ENCODE measurements around the gene MTF2.
"Not testable (repeated sequence)": the region's sequence is repeated elsewhere in the genome, so short reads cannot be mapped to it uniquely, and the experiment has no call there.

The MTF2 gene

DNA sequence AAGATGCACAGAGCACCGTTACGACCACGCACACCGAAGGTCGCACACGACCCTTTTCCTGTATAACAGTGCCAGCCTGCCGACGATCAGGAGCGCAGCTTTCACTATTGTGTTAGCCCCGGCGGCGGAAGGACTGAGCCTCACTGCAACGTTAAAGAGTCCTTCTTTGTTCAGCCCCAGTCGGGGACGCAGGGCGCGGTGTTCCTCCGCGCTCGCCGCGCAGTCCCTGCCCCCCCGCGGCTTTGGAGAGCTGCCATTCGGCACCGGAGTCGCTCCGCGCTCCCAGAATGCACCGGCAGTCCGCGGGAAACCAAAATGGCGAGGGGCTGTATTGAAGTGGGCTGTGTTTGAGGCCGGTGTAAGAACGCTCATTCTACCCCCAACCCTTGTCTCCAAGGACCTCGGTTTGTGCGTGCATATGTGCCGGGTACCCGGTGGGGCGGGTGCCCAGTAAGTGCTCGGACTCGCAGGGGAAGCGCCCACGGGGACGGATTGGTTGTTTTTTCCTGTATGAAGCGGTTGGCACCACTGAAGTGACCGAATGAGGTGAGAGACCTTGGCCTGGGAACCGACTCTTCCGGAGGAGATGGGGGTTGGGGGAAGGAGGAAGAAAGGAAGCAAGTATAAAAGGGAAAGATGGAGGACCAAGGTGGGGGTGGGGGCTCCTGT, at the start of gene MTF2:
MTF2 (plus strand) TSS at position 298 of the 669 bp plus-strand sequence; CDS start at position 542, 244 bp downstream.
- peak in 1 of 2 experiments; percentile 72 for DNase-seq

DNA sequence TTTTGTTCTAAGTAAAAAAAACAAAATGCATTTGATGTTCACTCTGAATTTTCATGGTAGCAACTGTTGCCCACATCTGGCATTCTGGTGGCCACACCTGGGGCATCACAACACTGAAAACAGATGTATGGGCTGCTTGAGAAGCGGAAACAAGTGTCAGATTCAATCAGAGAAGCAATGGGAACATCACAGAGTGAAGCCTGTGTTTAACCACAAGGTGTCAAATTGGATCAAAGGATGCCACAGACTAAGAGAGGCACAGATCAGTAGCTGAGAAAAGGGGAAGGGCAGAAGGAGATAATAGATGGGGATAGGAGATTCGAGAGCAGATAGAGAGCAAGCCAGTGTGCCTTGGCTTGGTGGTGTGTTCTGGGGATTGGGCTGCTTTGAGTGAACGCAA, 49.8 kb upstream of the MTF2 start:
- DNase-seq: no peak

DNA sequence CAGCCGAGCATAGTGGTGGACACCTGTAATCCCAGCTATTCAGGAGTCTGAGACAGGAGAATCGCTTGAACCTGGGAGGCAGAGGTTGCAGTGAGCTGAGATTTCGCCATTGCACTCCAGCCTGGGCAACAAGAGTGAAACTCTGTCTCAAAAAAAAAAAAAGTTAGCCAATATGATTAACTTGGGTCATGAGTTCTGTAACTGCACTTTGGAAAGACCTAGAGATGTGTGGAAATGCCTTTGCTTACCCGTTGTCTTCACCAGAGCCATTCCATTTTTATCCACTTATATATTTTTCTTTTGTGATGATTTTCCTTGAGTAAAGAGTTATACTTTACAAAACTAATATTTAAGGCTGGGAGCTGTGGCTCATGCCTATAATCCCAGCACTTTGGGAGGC, 48.9 kb upstream of the MTF2 start:
- not testable (repeated sequence) for DNase-seq

- no peak for DNase-seq
These were observed 47.4 kb upstream of the MTF2 start for GRCh38 chr1:93031711-93032110.

DNA sequence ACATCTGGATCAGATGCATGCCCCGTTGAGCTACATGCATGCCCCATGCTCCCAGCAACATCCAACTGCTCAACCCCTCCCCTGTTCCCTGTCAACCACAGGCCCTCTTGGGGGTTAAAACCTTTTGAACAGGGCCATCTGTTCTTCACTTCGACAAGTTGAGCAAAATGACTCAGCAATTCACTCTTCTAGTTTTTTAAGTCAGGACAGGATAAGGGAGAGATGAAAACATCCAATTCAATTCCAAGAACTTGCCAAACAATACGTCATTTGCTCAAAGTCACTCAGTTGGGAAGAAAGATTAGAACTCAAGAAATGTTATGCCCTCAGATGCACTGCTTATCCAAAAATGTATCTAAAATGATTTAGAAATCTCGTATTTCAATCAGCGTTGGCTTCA, 46.1 kb upstream of the MTF2 start:
- DNase-seq: no peak

GRCh38 chr1:93033785-93034184, 45.3 kb upstream of the MTF2 start:
- DNase-seq: no peak

- DNase-seq: no peak
These were observed 44.7 kb upstream of the MTF2 start for GRCh38 chr1:93034397-93034796.

DNA sequence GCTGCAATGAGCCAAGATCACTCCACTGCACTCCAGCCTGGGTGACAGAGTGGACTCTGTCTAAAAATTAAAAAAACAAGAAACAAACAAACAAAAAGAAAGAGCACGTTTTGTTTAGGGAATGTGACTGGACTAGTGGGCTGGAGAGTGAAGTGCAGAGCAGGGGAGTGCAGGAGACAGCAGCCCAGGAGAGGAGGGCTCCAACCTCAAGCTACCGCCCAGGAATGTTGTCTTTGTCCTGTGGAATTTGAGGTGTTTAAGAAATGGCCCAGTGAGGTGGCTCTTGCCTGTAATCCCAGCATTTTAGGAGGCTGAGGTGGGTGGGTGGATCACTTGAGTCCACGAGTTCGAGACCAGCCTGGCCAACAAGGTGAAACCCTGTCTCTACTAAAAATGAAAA, 42.4 kb upstream of the MTF2 start:
- DNase-seq: no peak

DNA sequence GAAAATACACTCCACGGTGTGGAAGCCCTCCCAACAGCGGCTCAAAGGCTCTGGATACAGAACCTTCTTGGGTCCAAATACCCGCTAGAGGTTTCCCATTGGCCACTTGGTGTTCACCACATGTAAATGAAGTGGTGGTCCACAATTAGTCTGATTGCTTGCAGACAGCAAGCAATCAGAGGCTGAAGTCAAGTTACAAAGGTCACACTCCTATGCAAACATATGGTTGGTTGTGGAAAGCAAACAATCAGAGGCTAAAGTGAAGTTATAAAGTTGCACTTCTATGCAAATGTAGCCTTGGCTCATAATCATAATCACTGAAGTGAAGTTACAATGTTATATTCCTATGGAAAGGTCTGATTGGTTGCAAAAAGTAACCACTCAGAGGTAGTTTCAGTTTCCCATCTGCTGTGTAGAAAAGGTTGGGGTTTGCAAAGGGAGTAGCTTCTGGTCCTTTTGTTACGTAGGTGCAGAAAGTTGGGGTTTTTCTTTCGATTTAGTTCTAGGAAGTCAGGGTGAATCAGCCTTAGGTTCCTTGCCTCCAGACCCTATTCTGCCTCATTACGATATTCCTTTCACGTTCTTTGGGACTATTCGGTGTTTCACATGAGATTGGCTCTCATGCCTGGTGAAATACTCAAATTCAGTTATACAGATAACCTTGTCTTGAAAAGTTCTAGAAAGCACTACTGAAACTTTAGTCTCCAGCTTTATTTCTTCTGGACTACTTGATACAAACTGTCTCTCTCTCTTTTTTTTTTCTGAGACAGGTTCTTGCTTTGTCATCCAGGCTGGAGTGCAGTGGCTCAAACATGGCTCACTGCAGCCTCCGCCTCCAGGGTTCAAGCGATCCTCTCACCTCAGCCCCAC, 36.7 kb upstream of the MTF2 start:
- DNase-seq: no peak

DNA sequence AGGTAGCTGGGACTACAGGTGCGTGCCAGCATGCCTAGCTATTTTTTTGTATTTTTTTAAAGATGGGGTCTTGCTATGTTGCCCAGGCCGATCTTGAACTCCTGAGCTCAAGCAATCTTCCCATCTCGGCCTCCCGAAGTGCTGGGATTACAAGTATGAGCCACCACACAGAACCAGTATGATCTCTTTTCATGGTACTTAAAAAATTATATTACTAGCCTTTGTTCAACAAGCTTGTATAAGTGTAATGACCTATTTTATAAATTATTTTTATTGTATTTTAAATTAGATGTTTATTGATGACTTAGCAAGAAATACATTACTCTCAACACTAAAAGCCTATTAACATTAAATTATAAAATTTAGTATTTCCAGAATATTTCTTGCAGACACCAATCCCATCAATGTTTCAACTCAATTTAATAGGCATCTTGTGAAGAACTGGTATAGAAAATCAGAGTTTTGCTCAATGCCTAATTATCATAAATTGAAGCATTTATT, 36.0 kb upstream of the MTF2 start:
- DNase-seq: no peak

- DNase-seq: no peak
These were observed 31.5 kb upstream of the MTF2 start for GRCh38 chr1:93047618-93048017.

- no peak for DNase-seq
These were observed 27.1 kb upstream of the MTF2 start for GRCh38 chr1:93051961-93052360.

- no peak for DNase-seq
These were observed 22.9 kb upstream of the MTF2 start for GRCh38 chr1:93056214-93056613.

DNA sequence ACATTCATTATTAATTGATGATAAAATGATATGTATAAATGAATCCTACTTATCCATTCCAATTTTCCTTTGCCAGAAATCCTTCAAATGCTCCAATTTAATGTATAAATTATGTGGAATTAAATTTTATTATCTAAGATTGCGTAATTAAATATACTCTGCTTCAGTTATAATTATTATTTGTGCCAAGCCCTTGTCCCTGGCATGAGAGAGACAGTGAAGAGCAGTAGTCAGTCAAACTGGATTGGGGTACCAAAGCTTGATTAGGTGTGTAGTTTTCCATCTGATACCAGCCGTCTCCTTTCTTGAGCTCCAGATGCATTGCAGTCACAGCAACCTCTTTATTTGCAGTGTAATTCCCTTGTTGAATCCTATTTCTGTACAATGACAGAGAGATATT, 22.4 kb upstream of the MTF2 start:
- DNase-seq: no peak

DNA sequence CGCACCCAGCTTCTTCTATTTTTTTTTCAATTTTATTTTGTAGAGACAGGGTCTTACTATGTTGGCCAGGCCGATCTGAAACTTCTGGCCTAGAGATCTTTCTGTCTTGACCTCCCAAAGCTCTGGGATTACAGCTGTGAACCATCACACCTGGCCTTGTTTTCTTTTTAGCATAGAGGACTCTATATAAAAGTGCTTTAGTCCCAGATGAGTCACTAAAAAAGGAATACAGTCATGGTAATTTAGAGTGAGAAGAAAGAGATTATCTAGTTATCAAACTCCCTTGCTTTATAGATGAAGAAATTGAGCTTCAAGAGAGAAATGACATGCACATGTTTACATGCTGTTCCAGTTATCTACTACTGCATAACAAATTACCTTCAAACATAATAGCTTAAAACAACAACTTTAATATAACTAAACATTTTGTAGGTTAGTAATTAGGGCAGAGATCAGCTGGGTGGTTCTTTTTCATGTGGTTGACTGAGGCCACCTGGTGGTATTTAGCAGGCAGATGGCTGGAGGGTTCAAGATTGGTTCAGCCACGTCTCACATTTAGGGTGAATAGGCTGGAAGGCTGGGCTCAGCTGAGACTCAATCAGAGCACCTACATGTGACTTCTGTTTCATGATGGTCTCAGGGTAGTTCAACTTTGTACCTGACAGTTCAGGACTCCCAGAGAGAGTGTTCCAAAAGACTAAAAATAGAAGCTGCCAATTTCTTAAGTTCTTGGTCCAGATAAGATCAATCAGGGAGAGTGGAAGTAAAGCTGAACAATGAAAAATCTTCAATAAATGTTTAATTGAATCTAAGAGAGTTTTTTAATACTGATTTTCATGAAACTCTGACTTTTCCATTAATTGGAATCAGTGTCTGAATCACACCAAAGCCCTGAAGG, 16.9 kb upstream of the MTF2 start:
- no peak for DNase-seq

DNA sequence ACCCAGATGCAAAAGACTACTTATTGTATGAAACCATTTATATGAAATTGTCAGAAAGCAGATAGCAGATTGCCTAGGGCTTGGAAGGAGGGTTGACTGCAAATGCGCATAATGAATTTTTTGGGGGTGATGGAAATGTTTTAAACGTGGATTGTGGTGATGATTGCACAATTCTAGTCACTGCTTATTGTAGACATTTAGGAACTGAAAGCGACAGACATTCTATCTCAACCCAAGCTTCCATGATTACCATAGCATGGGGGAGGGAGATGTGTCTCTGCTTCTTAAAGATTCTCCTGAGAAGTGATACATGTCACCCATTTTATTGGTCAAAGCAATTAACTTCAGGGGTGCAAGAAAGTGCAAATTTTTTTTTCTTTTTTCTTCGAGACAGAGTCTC, 2.8 kb upstream of the MTF2 start:
- no peak for DNase-seq

- no peak for DNase-seq
These were observed 880 bp upstream of the MTF2 start for GRCh38 chr1:93078203-93078602.

DNA sequence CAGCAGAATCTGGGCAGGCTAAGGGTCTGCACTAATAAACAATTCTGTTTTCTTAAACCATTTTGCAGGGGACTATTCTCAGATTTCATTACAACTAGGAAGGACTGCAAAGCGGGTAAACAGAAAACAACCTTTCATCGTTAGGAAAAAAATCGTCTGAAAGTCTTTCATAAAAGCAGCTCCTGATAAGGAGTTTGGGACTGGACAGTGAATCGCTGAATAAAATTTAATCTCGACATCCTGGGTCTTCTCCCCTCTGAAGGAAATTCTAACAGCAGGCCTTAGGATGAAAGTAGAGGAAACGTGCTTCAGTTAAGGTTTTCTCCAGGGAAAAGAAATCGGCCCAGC, 471 bp upstream of the MTF2 start:
- no peak for DNase-seq

GRCh38 chr1:93079685-93080141, 630 bp downstream of the MTF2 start:
- DNase-seq: no peak

- no peak for DNase-seq
These were observed 1.2 kb downstream of the MTF2 start for GRCh38 chr1:93080179-93080823.

- DNase-seq: no peak
These were observed 2.6 kb downstream of the MTF2 start for GRCh38 chr1:93081716-93082115.

GRCh38 chr1:93082313-93082712, 3.2 kb downstream of the MTF2 start:
- DNase-seq: no peak

DNA sequence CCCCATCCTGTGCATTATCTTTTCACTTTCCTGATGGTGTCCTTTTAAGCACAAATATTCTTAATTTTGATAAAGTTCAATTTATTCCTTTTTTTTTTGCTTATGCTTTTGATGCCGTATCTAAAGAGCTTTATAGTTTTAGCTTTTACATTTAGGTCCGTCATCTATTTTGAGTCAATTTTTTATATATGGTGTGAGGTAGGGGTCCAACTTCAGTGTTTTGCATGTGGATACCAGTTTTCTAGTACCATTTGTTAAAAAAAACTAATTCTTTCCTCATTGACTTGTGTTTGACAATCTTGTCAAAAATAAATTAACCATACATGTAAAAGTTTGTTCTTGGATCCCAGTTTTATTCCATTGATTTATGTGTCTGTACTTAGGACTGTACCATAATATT, 4.9 kb downstream of the MTF2 start:
- no peak for DNase-seq
